Measurements from ENCODE around the gene DIP2B. TPM values are rescaled to one million over a fixed set of nuclear protein-coding genes. Genes with fewer than 3 reads are reported as not detected.

Gene DIP2B
- total RNA-seq, 3 donors from 2014 or later, result 28.3 to 39.8 (median 34.7) TPM

GRCh38 chr12:50637870-50638481 is 133.2 kb downstream of the DIP2B start:
- peak; percentile 57 for ATAC-seq
- intact Hi-C loops (cut with DNase I, micrococcal nuclease), result loop anchor here in 1 of 2 donors (5.0 kb wide), 1 partner anchor 136 kb away; the partner anchor contains the start of gene DIP2B
- peak; percentile 30 for TF ChIP-seq CTCF (IDR thresholded peaks at IDR 0.05)
- H3K9me3 ChIP-seq, result no peaks in the 10 kb centered on the region
- H3K4me3 ChIP-seq, result no peak overlapping the region
- peaks cover 9% of the 10 kb centered on the region for H3K4me1 ChIP-seq (ENCODE audit: low read depth)
- DNase-seq, result no peak
- H3K36me3 ChIP-seq (ENCODE audit: low read depth), result no peaks in the 10 kb centered on the region

- TF ChIP-seq CTCF (IDR thresholded peaks at IDR 0.05), result no peak
- intact Hi-C loops (cut with DNase I, micrococcal nuclease), result loop anchor here in 1 of 2 donors (5.0 kb wide), 1 partner anchor 136 kb away; the partner anchor contains the start of gene DIP2B
- ATAC-seq, result no peak
Measured at GRCh38 chr12:50638482-50638880, 133.7 kb downstream of the DIP2B start.

GRCh38 chr12:50639721-50640120 is 134.9 kb downstream of the DIP2B start:
- intact Hi-C loops (cut with DNase I, micrococcal nuclease), result loop anchor here (5.0 kb wide), 1 partner anchor 137 kb away; the partner anchor contains the start of gene DIP2B (in 2 of the 2)
- H3K36me3 ChIP-seq (ENCODE audit: low read depth), result no peaks in the 10 kb centered on the region
- no peak for ATAC-seq
- no peak for TF ChIP-seq CTCF (IDR thresholded peaks at IDR 0.05)
- no peak for DNase-seq
- no peaks in the 10 kb centered on the region for H3K4me1 ChIP-seq (ENCODE audit: low read depth)
- H3K4me3 ChIP-seq, result no peak overlapping the region
- no peaks in the 10 kb centered on the region for H3K9me3 ChIP-seq

More at GRCh38 chr12:50638482-50638880, 133.7 kb downstream of the DIP2B start:
- Histone ChIP-seq H3K4me1 (ENCODE audit: low read depth) (peaks cover 9% of the 10 kb centered on the region), H3K36me3 (ENCODE audit: low read depth) (no peaks in the 10 kb centered on the region), H3K9me3 (no peaks in the 10 kb centered on the region), H3K4me3 (no peak overlapping the region)
- no peak for DNase-seq

GRCh38 chr12:50640321-50640939 is 135.6 kb downstream of the DIP2B start:
- Histone ChIP-seq H3K9me3 (no peaks in the 10 kb centered on the region), H3K36me3 (ENCODE audit: low read depth) (no peaks in the 10 kb centered on the region), H3K4me3 (no peak overlapping the region), H3K4me1 (ENCODE audit: low read depth) (no peaks in the 10 kb centered on the region)
- no peak for DNase-seq
- intact Hi-C loops (cut with DNase I, micrococcal nuclease), result loop anchor here in 1 of 2 donors (5.0 kb wide), 1 partner anchor 138 kb away; the partner anchor contains the start of gene DIP2B
- no peak for TF ChIP-seq CTCF (IDR thresholded peaks at IDR 0.05)
- ATAC-seq, result no peak

- no peak overlapping the region for H3K4me3 ChIP-seq
- no peaks in the 10 kb centered on the region for H3K36me3 ChIP-seq (ENCODE audit: low read depth)
- DNase-seq (no peak), ATAC-seq (no peak)
- intact Hi-C loops (cut with DNase I, micrococcal nuclease), result loop anchor here in 1 of 2 donors (5.0 kb wide), 1 partner anchor 139 kb away; the partner anchor contains the start of gene DIP2B
- no peaks in the 10 kb centered on the region for H3K9me3 ChIP-seq
- no peaks in the 10 kb centered on the region for H3K4me1 ChIP-seq (ENCODE audit: low read depth)
- TF ChIP-seq CTCF (IDR thresholded peaks at IDR 0.05), result no peak
Measured at GRCh38 chr12:50641566-50641965, 136.8 kb downstream of the DIP2B start.
